H9 (cell line): ENCODE data around the gene ADGRB3. TPM values are rescaled to one million over a fixed set of nuclear protein-coding genes. Genes with fewer than 3 reads are reported as not detected.

Experiments
- DNase-seq: peaks from one replicate; pipeline ENCODE4 v3.0.0-alpha.2; 2017
- H2AFZ ChIP-seq: one replicate; pipeline ENCODE4 v1.6.1; 2013; ENCODE audit warnings: mild to moderate bottlenecking, low read length, control low read depth, moderate library complexity
- H2AK5ac ChIP-seq: 2 replicates; pipeline ENCODE4 v1.6.1; 2013; ENCODE audit warnings: low read length, control low read depth, mixed read lengths; ENCODE audit not compliant: insufficient read length
- H2BK120ac ChIP-seq: one replicate; pipeline ENCODE4 v1.6.1; 2013; ENCODE audit warnings: low read depth, mild to moderate bottlenecking, low read length, control low read depth, inconsistent platforms; ENCODE audit not compliant: poor library complexity, severe bottlenecking
- H2BK12ac ChIP-seq: 2 replicates; pipeline ENCODE4 v1.6.1; 2013; ENCODE audit warnings: low read length, control low read depth, mixed read lengths, low read depth; ENCODE audit not compliant: insufficient read length
- H2BK15ac ChIP-seq: 2 replicates; pipeline ENCODE4 v1.6.1; 2013; ENCODE audit warnings: low read depth, low read length, control low read depth
- H2BK20ac ChIP-seq: one replicate; pipeline ENCODE4 v1.6.1; 2013; ENCODE audit warnings: low read depth, mild to moderate bottlenecking, low read length, control low read depth, inconsistent platforms; ENCODE audit not compliant: poor library complexity, severe bottlenecking
- H2BK5ac ChIP-seq: 2 replicates; pipeline ENCODE4 v1.6.1; 2013; ENCODE audit warnings: low read length, control low read depth, mixed read lengths; ENCODE audit not compliant: insufficient read length
- H3K14ac ChIP-seq: 2 replicates; pipeline ENCODE4 v1.6.1; 2013; ENCODE audit warnings: low read length, control low read depth; ENCODE audit not compliant: insufficient read depth
- H3K18ac ChIP-seq: 2 replicates; pipeline ENCODE4 v1.6.1; 2013; ENCODE audit warnings: low read depth, mild to moderate bottlenecking, mixed read lengths, low read length, control low read depth; ENCODE audit not compliant: insufficient read length
- H3K23ac ChIP-seq: 2 replicates; pipeline ENCODE4 v1.6.1; 2013; ENCODE audit warnings: low read length, control low read depth, mixed read lengths, low read depth; ENCODE audit not compliant: insufficient read length
- H3K23me2 ChIP-seq: 2 replicates; pipeline ENCODE4 v1.6.1; 2013; ENCODE audit warnings: low read depth, mild to moderate bottlenecking, mixed read lengths, low read length, control low read depth; ENCODE audit not compliant: insufficient read length, poor library complexity, severe bottlenecking
- H3K27ac ChIP-seq: 2 replicates; pipeline ENCODE4 v1.5.1; 2013; ENCODE audit warnings: low read length, control low read depth, mixed read lengths, low read depth; ENCODE audit not compliant: insufficient read length
- H3K27me3 ChIP-seq: 2 replicates; pipeline ENCODE4 v1.6.1; 2013; ENCODE audit warnings: low read length, control low read depth, inconsistent platforms; ENCODE audit not compliant: insufficient read depth
- H3K4ac ChIP-seq: 2 replicates; pipeline ENCODE4 v1.6.1; 2013; ENCODE audit warnings: low read depth, mild to moderate bottlenecking, control low read depth, inconsistent platforms, low read length, moderate library complexity
- H3K4me1 ChIP-seq: 2 replicates; pipeline ENCODE4 v1.6.1; 2013; ENCODE audit warnings: low read length, control low read depth, inconsistent platforms; ENCODE audit not compliant: insufficient read depth
- H3K4me2 ChIP-seq: 2 replicates; pipeline ENCODE4 v1.6.1; 2013; ENCODE audit warnings: low read length, control low read depth, mixed read lengths; ENCODE audit not compliant: insufficient read length, insufficient read depth
- H3K56ac ChIP-seq: 2 replicates; pipeline ENCODE4 v1.6.1; 2013; ENCODE audit warnings: low read depth, mild to moderate bottlenecking, mixed read lengths, low read length, control low read depth; ENCODE audit not compliant: insufficient read length
- H3K79me1 ChIP-seq: 2 replicates; pipeline ENCODE4 v1.6.1; 2013; ENCODE audit warnings: low read depth, mild to moderate bottlenecking, moderate library complexity, low read length, control low read depth, inconsistent platforms; ENCODE audit not compliant: insufficient read depth, poor library complexity, severe bottlenecking
- H3K79me2 ChIP-seq: 2 replicates; pipeline ENCODE4 v1.6.1; 2013; ENCODE audit warnings: low read length, control low read depth, inconsistent platforms; ENCODE audit not compliant: insufficient read depth
- H3K9ac ChIP-seq: 2 replicates; pipeline ENCODE4 v1.6.1; 2013; ENCODE audit warnings: low read length, control low read depth, mixed read lengths; ENCODE audit not compliant: insufficient read length; ENCODE audit errors: extremely low read depth
- H3K9me3 ChIP-seq: one replicate; pipeline ENCODE4 v1.6.1; 2013; ENCODE audit warnings: low read depth, low read length, inconsistent platforms; ENCODE audit not compliant: control insufficient read depth
- H3T11ph ChIP-seq: one replicate; pipeline ENCODE4 v1.6.1; 2013; ENCODE audit warnings: mild to moderate bottlenecking, low read length, control low read depth, inconsistent platforms
- H4K20me1 ChIP-seq: one replicate; pipeline ENCODE4 v1.6.1; 2013; ENCODE audit not compliant: control insufficient read depth, insufficient read length, insufficient read depth
- H4K5ac ChIP-seq: 2 replicates; pipeline ENCODE4 v1.6.1; 2013; ENCODE audit warnings: low read depth, mild to moderate bottlenecking, mixed read lengths, low read length, control low read depth; ENCODE audit not compliant: insufficient read length
- H4K8ac ChIP-seq: replicated peaks from 2 replicates; pipeline ENCODE4 v1.6.1; 2013; ENCODE audit warnings: low read length, control low read depth, mixed read lengths, low read depth; ENCODE audit not compliant: insufficient read length
- H4K91ac ChIP-seq: 2 replicates; pipeline ENCODE4 v1.6.1; 2013; ENCODE audit warnings: low read depth, mild to moderate bottlenecking, moderate library complexity, mixed read lengths, low read length, control low read depth; ENCODE audit not compliant: insufficient read length
- H3K27ac Mint-ChIP-seq, 3 experiments: 2 replicates in 2 of 3; 3 replicates in 1 of 3; pipeline ENCODE4 v1.8.0; 2020 to 2021; ENCODE audit warnings: mixed read lengths in 3 of 3, mild to moderate bottlenecking in 1 of 3, moderate library complexity in 1 of 3
- H3K27me3 Mint-ChIP-seq: 2 replicates; pipeline ENCODE4 v1.8.0; 2021; ENCODE audit warnings: low read depth, mild to moderate bottlenecking, moderate library complexity, mixed read lengths
- H3K36me3 Mint-ChIP-seq, 3 experiments: 2 replicates in 2 of 3; 3 replicates in 1 of 3; pipeline ENCODE4 v1.8.0; 2020 to 2021; ENCODE audit warnings: low read depth in 3 of 3, mixed read lengths in 3 of 3; ENCODE audit not compliant: insufficient read depth in 1 of 3
- H3K4me1 Mint-ChIP-seq, 2 experiments: 2 replicates each; pipeline ENCODE4 v1.8.0; 2020; ENCODE audit warnings: mixed read lengths in 2 of 2
- H3K4me3 Mint-ChIP-seq, 2 experiments: 2 replicates in 1 of 2; 3 replicates in 1 of 2; pipeline ENCODE4 v1.8.0; 2020 to 2021; ENCODE audit warnings: mild to moderate bottlenecking in 2 of 2, mixed read lengths in 2 of 2, moderate library complexity in 1 of 2
- H3K9me3 Mint-ChIP-seq, 2 experiments: 2 replicates in 1 of 2; 3 replicates in 1 of 2; pipeline ENCODE4 v1.8.0; 2020; ENCODE audit warnings: mild to moderate bottlenecking in 2 of 2, mixed read lengths in 2 of 2, moderate library complexity in 1 of 2
- CTCF ChIP-seq: fragments of 200-600 bp; sonication (generic); conservative IDR thresholded peaks from 3 replicates; pipeline ENCODE4 v1.8.0; 2021; ENCODE audit warnings: antibody characterized with exemption, mild to moderate bottlenecking
- WGBS: extraction: QIAGEN DNeasy Blood & Tissue Kit; methylation state at CpG from one replicate; pipeline ENCODE4 v1.1.7; 2013; ENCODE audit warnings: missing lambda C conversion rate, low lambda C conversion rate, mixed read lengths; ENCODE audit not compliant: insufficient read length; ENCODE audit errors: extremely low coverage; 5-methylcytosine and 5-hydroxymethylcytosine counted together
- total RNA-seq: library from RNA; stranded (reverse); gene quantifications from 2 replicates; pipeline ENCODE4 v1.2.1, GENCODE V29; 2021

ADGRB3 gene
- total RNA-seq, 1 experiment from 2014 or later, result 0.37 TPM

- Histone ChIP-seq H2AK5ac (no peak overlapping the region), H2BK15ac (no peak overlapping the region), H3K23me2 (no peaks in the 10 kb centered on the region), H3T11ph (no peak overlapping the region), H2BK20ac (no peak overlapping the region), H3K23ac (no peak overlapping the region), H3K4me2 (no peak overlapping the region), H4K91ac (no peak overlapping the region), H3K27me3 (no peaks in the 10 kb centered on the region), H4K8ac (no peak overlapping the region), H2BK120ac (no peak overlapping the region), H2BK12ac (no peak overlapping the region), H3K4ac (no peak overlapping the region), H3K79me2 (no peaks in the 10 kb centered on the region), H3K27ac (no peak overlapping the region), H3K4me1 (peaks cover 3% of the 10 kb centered on the region; the same call in 1 of the 2 replicates), H3K18ac (no peak overlapping the region), H3K9me3 (no peaks in the 10 kb centered on the region), H3K56ac (no peak overlapping the region), H4K5ac (no peak overlapping the region), H3K14ac (no peak overlapping the region), H3K79me1 (no peaks in the 10 kb centered on the region), H2BK5ac (no peak overlapping the region), H2AFZ (no peak overlapping the region), H4K20me1 (no peaks in the 10 kb centered on the region), H3K9ac (no peak overlapping the region)
- Mint-ChIP-seq H3K27me3 (no peaks in the 10 kb centered on the region), H3K4me1 (peaks cover 28 to 30% of the 10 kb centered on the region in 2 experiments), H3K4me3 (no peak overlapping the region), H3K27ac (peak overlapping the region in 1 of 3 experiments; percentile 66; a peak in 1 of 7 replicates), H3K36me3 (peaks cover 0 to 5% (median 0%) of the 10 kb centered on the region in 3 experiments; a peak in 2 of 7 replicates), H3K9me3 (no peaks in the 10 kb centered on the region; a peak in 2 of 5 replicates)
- no peak for DNase-seq
- WGBS, result no CpG with 5 or more reads among the region's 3 CpGs
- no peak for TF ChIP-seq CTCF
These were observed 372.7 kb downstream of the ADGRB3 start for GRCh38 chr6:69007781-69008180.
